ENCODE measurements around the gene SELPLG.
"Not testable (repeated sequence)": the region's sequence is repeated elsewhere in the genome, so short reads cannot be mapped to it uniquely, and the experiment has no call there.

Gene SELPLG

GRCh38 chr12:108598553-108599250, 35.0 kb downstream of the SELPLG start:
- ATAC-seq (no peak), DNase-seq (no peak)
- Mint-ChIP-seq H3K9me3 (no peaks in the 10 kb centered on the region), H3K4me3 (no peak overlapping the region), H3K27me3 (no peaks in the 10 kb centered on the region), H3K4me1 (no peaks in the 10 kb centered on the region), H3K27ac (peak overlapping the region in 1 of 2 donors; percentile 3)

- no peaks in the 10 kb centered on the region for H3K9me3 Mint-ChIP-seq
- H3K27me3 Mint-ChIP-seq, result no peaks in the 10 kb centered on the region
- H3K4me3 Mint-ChIP-seq, result no peak within 1 kb of the TSS
- ATAC-seq (peak; percentile 28), DNase-seq (no peak)
- H3K4me1 Mint-ChIP-seq, result no peaks in the 10 kb centered on the region
- peak within 1 kb of the TSS; percentile 3 to 5 for H3K27ac Mint-ChIP-seq
Measured at GRCh38 chr12:108597559-108598471, 35.9 kb downstream of the SELPLG start, which contains the start of gene TMEM119. Gene TMEM119 (minus strand): TSS chr12:108598084. CDS start chr12:108592383, 5,701 bp downstream.

GRCh38 chr12:108596854-108597558, 36.7 kb downstream of the SELPLG start:
- H3K27ac Mint-ChIP-seq, result no peak overlapping the region
- no peaks in the 10 kb centered on the region for H3K27me3 Mint-ChIP-seq
- no peak overlapping the region for H3K4me3 Mint-ChIP-seq
- H3K4me1 Mint-ChIP-seq, result no peaks in the 10 kb centered on the region
- DNase-seq (no peak), ATAC-seq (peak; percentile 35)
- no peaks in the 10 kb centered on the region for H3K9me3 Mint-ChIP-seq

- no peaks in the 10 kb centered on the region for H3K4me1 Mint-ChIP-seq
- H3K27ac Mint-ChIP-seq, result no peak overlapping the region
- no peak overlapping the region for H3K4me3 Mint-ChIP-seq
- DNase-seq, result no peak
- H3K27me3 Mint-ChIP-seq, result no peaks in the 10 kb centered on the region
- no peak for ATAC-seq
- no peaks in the 10 kb centered on the region for H3K9me3 Mint-ChIP-seq
Measured at GRCh38 chr12:108595711-108596647, 37.7 kb downstream of the SELPLG start.

DNA sequence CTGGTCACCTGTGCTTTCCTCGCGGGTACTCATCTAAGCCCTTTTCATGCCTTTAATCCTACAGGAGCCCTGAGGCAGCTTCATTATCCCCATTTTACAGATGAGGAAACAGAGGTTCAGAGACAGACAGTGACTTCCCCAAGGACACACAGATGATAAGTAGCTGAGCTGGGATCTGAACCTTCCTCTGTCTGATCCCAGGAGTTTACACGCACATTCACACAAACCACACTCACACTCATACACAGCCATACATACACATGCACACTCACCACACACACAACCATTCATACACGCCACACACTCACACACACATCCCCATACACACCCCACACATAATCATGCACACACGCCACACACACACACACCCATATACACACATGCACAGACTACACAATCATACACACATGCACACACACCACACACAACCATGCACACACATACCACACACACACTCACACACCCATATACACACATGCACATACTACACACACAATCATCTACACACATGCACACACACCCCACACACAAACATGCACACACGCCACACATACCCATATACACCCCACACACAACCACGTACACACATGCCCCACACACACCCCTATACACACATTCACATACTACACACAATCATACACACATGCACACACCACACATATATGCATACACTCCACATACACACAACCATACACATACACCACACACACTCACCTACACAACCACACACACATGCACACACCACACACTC, 38.6 kb downstream of the SELPLG start:
- no peaks in the 10 kb centered on the region for H3K4me1 Mint-ChIP-seq
- H3K9me3 Mint-ChIP-seq, result no peaks in the 10 kb centered on the region
- no peak overlapping the region for H3K27ac Mint-ChIP-seq
- no peak overlapping the region for H3K4me3 Mint-ChIP-seq
- H3K27me3 Mint-ChIP-seq, result no peaks in the 10 kb centered on the region
- ATAC-seq (no peak), DNase-seq (no peak)

GRCh38 chr12:108594323-108594903, 39.3 kb downstream of the SELPLG start:
- H3K27me3 Mint-ChIP-seq, result no peaks in the 10 kb centered on the region
- DNase-seq, result no peak
- H3K9me3 Mint-ChIP-seq, result no peaks in the 10 kb centered on the region
- H3K4me1 Mint-ChIP-seq, result no peaks in the 10 kb centered on the region
- no peak overlapping the region for H3K27ac Mint-ChIP-seq
- no peak overlapping the region for H3K4me3 Mint-ChIP-seq
- ATAC-seq, result no peak

DNA sequence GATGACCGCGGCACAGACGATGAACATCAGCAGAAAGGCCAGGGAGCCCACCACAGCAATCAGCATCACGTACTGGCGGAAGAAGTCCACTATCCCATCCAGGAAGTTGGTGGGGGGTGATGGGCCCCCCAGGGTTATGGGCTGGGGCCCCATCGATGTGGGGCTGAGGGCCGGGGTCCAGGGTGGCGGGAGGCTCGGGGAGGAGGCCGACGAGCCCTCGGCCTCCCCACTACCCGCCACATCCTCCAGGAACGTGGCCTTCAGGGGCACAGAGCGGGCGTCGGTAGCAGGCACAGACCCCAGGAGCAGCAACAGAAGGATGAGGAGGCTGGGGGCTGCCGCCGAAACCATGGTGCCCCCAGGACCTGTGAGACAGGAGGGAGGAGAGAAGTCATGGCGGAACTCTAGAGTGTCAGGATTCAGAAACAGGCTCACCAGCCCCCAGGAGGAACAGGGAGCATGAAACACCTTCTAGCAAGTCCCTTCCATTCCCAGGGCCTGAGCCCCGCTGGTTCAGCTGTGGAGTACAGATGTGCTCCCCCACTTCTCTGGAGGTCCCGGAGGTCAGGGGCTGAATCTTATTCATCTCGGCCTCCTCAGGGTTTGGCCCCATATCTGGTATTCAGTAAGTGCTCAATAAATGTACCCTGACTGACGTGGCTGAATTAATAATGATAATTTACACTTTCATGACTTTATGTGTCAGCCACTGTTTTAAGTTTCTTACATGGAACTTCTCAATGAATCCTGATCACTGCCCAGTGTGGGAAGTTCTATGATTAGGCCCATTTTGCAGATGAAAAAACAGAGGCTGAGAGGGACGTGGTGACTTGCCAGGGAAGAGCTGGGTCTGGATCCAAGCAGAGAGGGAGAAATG, 41.4 kb downstream of the SELPLG start:
- ATAC-seq, result peak; percentile 15

DNA sequence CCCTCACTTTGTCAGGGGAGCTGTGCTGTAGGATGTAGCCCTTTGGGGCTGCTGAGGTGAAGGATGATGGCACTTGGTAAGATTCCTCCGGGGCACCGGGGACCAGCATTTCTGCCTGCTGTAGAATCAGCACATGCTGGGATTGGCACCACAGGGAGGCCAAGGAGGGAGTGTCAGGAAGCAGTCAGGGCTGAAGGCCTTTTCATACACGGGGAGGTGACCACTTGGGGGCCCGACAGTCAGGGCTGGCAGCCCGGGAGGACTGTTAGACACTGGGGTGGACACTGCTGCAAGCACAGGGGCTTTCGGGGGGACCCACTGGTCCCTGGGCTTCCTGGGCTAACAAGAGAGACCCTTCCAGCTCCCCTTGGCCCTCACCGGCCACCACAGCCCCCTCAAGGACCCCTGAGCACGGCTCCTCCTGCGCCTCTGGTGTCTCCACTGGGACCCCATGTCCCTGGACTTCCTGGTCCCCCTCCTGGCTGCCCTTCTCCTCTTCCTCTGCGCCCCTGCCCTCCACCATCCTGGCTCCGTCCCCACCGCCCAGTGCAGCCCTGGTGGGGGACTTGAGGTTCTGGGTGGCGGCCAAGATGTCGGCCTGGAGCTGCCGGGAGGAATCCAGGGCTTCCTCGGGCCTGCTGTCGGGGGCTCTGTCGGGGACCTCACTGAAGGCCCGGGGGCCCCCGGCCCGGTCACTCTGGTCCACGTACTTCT, 42.3 kb downstream of the SELPLG start:
- H3K27ac Mint-ChIP-seq, result no peak overlapping the region
- H3K9me3 Mint-ChIP-seq, result no peaks in the 10 kb centered on the region
- ATAC-seq, result peak; percentile 15
- DNase-seq, result no peak
- H3K4me1 Mint-ChIP-seq, result no peaks in the 10 kb centered on the region
- H3K27me3 Mint-ChIP-seq, result peaks cover 11% of the 10 kb centered on the region
- no peak overlapping the region for H3K4me3 Mint-ChIP-seq

More for the DNA sequence above, 41.4 kb downstream of the SELPLG start:
- no peak for DNase-seq
- H3K4me3 Mint-ChIP-seq, result no peak overlapping the region
- no peaks in the 10 kb centered on the region for H3K4me1 Mint-ChIP-seq
- H3K27ac Mint-ChIP-seq, result no peak overlapping the region
- peaks cover 11% of the 10 kb centered on the region for H3K27me3 Mint-ChIP-seq
- H3K9me3 Mint-ChIP-seq, result no peaks in the 10 kb centered on the region

- ATAC-seq, DNase-seq, H3K4me1 Mint-ChIP-seq, H3K4me3 Mint-ChIP-seq, H3K9me3 Mint-ChIP-seq, H3K27ac Mint-ChIP-seq: not testable (repeated sequence)
- H3K27me3 Mint-ChIP-seq, result peaks cover 11% of the 10 kb centered on the region
Measured at GRCh38 chr12:108590463-108590862, 43.2 kb downstream of the SELPLG start.

GRCh38 chr12:108589840-108590229, 43.9 kb downstream of the SELPLG start:
- Mint-ChIP-seq H3K9me3 (no peaks in the 10 kb centered on the region), H3K27ac (no peak overlapping the region), H3K4me1 (no peaks in the 10 kb centered on the region), H3K27me3 (peaks cover 11% of the 10 kb centered on the region), H3K4me3 (no peak overlapping the region)
- DNase-seq, result no peak
- ATAC-seq, result no peak

DNA sequence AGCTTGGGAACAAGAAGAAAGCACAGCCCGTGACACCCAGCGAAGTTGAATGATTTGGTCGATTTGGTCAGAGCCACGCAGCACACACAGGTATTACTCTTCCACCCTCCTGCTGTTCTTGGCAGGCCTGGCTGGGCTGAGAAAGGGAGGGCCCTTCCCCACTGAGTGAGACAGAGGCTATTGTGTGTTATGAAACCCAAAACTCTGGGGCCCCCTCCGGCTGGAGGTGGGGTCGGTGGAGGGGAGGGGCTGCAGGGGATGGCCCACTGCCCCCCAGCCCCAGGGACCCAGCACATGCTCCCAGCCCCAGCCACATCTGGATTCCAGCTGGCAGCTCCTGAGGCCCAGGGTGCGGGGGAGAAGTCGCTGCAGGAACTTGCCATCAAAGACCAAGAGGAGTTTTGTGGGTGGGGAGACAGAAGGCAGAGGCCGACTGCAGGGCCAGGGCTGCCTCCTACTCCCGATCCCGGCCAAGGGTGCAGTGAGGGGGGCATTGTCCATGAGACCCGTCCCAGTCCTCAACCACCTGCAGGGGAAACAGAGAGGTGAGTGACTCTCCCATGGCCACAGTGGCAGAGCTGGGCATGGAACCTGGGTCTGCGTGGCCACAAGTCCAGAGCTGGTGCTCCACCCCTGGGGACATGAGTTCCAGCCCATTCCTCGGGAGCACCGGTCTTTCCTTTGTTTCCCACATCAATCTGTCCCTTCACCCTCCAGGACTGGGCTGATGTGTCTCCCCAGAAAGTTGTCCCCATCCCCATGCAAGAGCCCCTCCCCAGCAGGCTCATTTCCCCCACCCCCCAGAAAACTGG, 44.5 kb downstream of the SELPLG start:
- Mint-ChIP-seq H3K27me3 (peaks cover 11% of the 10 kb centered on the region), H3K4me1 (no peaks in the 10 kb centered on the region), H3K4me3 (no peak overlapping the region), H3K27ac (no peak overlapping the region), H3K9me3 (no peaks in the 10 kb centered on the region)
- no peak for DNase-seq
- ATAC-seq, result peak; percentile 43

DNA sequence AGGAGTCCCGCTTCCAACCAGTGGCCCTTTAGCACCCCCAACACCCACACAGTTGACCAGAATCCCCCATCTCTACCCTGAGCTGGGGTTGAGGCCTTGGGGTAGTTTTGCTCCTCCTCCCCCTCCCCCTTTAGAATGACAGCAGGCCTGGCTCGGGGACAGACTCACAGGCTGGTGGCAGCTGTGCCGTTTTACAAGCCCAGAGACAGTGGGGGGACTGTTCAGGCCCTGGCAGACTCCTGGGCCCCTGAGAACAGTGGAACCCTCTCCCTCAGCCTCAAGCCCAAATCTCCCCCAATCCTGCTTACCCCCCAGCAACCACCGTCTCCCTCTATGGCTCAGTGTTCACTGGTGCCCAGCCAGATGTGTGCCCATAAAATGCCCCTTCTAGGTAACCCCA, 45.9 kb downstream of the SELPLG start:
- H3K4me1 Mint-ChIP-seq, result no peaks in the 10 kb centered on the region
- no peak for ATAC-seq
- no peaks in the 10 kb centered on the region for H3K9me3 Mint-ChIP-seq
- H3K27me3 Mint-ChIP-seq, result peaks cover 11% of the 10 kb centered on the region
- H3K27ac Mint-ChIP-seq, result no peak overlapping the region
- DNase-seq, result no peak
- no peak overlapping the region for H3K4me3 Mint-ChIP-seq

All from stimulated activated naive CD8-positive, alpha-beta T cell treated with anti-CD3 and anti-CD28 coated beads, Interleukin-15, amount 100 ng/mL, for 72 hours (primary cell).